ENCODE measurements around the gene AS3MT. TPM values are rescaled to one million over a fixed set of nuclear protein-coding genes. Genes with fewer than 3 reads are reported as not detected.

Gene AS3MT
- total RNA-seq, 2 donors from 2014 or later = 10.2 to 20.9 TPM

- H3K9me3 Mint-ChIP-seq = no peaks in the 10 kb centered on the region
- peaks cover 10% of the 10 kb centered on the region for H3K36me3 Mint-ChIP-seq (ENCODE audit: low read depth)
- 88 to 89% methylated on average over 2 to 3 of the region's 3 CpGs for WGBS, 2 experiments (ENCODE audit: insufficient coverage in 1 of 2, insufficient read length in 1 of 2)
- no peak for DNase-seq
- H3K27ac Mint-ChIP-seq = no peak overlapping the region
- Histone ChIP-seq H3K27ac (ENCODE audit: low read depth, low read length) (no peak overlapping the region), H3K27me3 (ENCODE audit: control insufficient read depth, insufficient read depth, low read length, poor library complexity, severe bottlenecking) (no peaks in the 10 kb centered on the region), H3K9ac (ENCODE audit: extremely low read depth, low read length, poor library complexity, severe bottlenecking) (no peak overlapping the region), H3K4me1 (ENCODE audit: control insufficient read depth, insufficient read depth, low read length) (no peaks in the 10 kb centered on the region), H3K36me3 (ENCODE audit: control insufficient read depth, insufficient read depth, low read length) (no peaks in the 10 kb centered on the region), H3K4me3 (ENCODE audit: low read length) (no peak overlapping the region), H3K9me3 (ENCODE audit: control insufficient read depth, low read length) (no peaks in the 10 kb centered on the region)
- no peak for TF ChIP-seq CTCF (conservative IDR thresholded peaks at IDR 0.05)
- peaks cover 3% of the 10 kb centered on the region for H3K4me1 Mint-ChIP-seq
- no peaks in the 10 kb centered on the region for H3K27me3 Mint-ChIP-seq (ENCODE audit: insufficient read depth)
- H3K4me3 Mint-ChIP-seq = no peak overlapping the region
Measured at GRCh38 chr10:102951316-102951715, 82.0 kb downstream of the AS3MT start.

Other genes with a start within 250 kb of the AS3MT start
- 10 to 100 TPM; 27.7 to 32.7 TPM for gene TRIM8, start 225.0 kb upstream of the AS3MT start, total RNA-seq
- gene ARL3, start 155.1 kb upstream of the AS3MT start, total RNA-seq = 10 to 100 TPM; 20.3 to 25.6 TPM
- gene SFXN2, start 154.8 kb upstream of the AS3MT start, total RNA-seq = 10 to 100 TPM; 30.5 to 32.9 TPM
- 10 to 100 TPM; 23.5 to 25.8 TPM for gene WBP1L, start 125.5 kb upstream of the AS3MT start, total RNA-seq
- not detected for gene CYP17A1, start 32.1 kb upstream of the AS3MT start, total RNA-seq
- gene BORCS7, start 15.2 kb upstream of the AS3MT start, total RNA-seq = 1 to 10 TPM; 5.0 to 5.7 TPM
- 10 to 100 TPM; 14.7 to 17.9 TPM for gene CNNM2, start 48.8 kb downstream of the AS3MT start, total RNA-seq

Data from endodermal cell (in vitro differentiated cells).